GM10266 (cell line): Measurements from ENCODE around the gene GFRA4.

ENCODE experiments used
- DNase-seq: peaks from one replicate; pipeline ENCODE4 v3.0.0; 2012; ENCODE audit errors: extremely low spot score
- TF ChIP-seq, protein P1 (sequence below): IDR thresholded peaks from 2 replicates; pipeline ENCODE4 v1.5.1; 2012; ENCODE audit warnings: mild to moderate bottlenecking, low read depth; ENCODE audit not compliant: control insufficient read depth, insufficient read depth; ENCODE audit errors: missing control alignments

GFRA4 gene

DNA sequence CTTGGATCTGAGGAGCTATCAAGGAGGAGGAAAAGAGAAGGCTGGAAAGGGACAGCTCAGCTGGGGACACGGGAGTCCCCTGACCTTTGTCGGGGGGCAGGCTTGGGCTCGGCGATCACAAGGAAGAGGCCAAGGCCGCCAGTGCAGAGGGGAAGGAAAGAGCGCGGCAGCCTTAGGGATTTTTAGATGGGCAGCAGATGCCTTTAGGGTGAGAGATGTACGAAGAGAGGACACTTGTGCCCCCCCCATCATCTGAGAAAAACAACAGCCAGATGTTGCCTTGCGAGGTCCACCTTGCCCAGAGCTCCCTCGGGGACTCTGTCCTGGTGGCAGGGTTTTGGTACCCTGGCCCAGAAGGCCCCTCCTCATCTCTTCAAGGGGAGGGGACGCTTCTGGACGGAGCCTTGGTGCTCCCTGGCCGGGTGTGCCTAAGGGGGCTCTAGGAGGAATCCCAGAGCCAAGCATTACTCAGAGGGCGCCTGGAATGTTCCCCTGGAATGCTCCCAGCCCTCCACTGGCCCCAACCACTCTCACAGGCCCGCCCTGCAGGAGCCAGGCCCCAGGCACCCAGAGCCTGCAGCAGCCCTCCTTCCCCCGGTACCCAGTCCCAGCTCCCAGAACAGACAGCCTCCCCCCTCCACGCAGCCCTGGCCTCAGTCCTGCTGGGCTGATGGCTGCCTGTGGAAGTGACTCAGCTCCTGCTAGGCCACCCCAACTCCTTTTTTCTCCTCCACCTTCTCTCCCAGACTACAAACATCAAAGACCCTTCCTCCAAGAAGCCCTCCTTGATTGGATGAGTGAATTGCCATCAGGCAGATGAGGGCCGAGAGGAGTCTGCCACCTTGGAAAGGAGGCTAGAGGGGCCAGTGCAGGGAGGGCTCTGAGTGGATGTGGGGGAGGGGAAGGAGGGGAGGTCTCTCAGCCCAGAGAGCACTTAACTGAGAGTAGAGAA, 16.8 kb upstream of the GFRA4 start:
- TF ChIP-seq, protein P1, sequence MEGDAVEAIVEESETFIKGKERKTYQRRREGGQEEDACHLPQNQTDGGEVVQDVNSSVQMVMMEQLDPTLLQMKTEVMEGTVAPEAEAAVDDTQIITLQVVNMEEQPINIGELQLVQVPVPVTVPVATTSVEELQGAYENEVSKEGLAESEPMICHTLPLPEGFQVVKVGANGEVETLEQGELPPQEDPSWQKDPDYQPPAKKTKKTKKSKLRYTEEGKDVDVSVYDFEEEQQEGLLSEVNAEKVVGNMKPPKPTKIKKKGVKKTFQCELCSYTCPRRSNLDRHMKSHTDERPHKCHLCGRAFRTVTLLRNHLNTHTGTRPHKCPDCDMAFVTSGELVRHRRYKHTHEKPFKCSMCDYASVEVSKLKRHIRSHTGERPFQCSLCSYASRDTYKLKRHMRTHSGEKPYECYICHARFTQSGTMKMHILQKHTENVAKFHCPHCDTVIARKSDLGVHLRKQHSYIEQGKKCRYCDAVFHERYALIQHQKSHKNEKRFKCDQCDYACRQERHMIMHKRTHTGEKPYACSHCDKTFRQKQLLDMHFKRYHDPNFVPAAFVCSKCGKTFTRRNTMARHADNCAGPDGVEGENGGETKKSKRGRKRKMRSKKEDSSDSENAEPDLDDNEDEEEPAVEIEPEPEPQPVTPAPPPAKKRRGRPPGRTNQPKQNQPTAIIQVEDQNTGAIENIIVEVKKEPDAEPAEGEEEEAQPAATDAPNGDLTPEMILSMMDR, result no peak
- DNase-seq, result no peak

DNA sequence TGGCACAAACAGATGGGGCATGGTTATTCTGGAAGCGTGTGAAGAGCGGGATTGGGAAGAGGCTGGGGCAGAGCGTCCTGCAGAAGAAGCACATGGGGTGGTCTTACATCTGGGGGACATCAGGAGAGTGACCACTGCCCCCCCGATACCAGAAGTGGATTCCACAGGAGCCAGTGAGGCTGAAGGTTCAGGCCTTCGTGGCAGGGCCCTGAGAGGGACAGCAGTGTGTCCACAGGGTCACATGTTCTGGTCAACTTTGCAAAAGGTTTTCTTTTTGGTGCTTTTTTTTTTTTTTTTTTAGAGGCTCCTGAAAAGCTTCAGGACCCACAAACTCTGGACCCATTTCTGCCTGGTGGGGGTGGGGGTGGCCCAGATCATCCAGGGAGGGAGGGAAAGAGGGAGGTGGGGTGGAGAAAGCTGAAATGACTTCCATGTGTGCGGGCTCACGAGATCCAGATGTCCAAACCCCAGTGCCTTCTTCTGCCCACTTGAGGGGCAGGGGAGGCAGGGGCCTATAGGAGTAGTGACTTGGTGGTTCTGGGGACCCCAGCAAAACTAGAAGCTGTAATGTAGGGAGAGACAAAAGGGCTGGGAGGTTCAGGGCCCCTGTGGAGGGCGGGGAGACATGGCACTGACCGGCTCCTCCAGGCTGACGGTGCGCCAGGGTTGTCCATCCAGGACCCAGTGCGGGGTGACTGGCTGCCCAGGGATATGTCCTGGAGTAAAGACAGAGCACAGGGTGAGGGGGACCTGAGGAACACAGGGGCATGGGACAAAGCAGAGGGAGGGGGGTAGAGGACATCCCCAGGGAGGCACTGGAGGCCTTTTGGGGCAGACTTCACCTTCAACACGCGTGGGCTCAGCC, 15.9 kb upstream of the GFRA4 start:
- DNase-seq, result no peak
- TF ChIP-seq, protein P1, result no peak

DNA sequence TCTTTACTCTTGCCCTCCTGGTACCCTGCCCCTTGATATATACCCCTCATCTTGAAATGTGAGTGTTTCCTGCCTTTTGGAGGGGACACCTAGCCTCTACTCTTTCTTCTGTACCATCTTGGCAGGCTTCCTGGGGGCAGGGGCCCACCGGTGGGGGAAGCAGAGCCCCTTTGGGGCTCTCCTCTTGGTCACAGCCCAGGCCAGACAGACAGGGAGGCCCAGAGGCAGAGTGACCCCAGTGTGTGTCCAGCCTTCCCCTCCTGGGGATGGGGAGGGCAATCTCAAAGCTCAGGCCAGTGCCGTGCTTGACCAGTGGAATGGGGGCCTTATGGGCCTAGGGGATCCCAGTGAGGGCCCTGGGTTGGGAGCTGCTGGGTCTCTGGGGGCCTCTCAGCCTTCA, 15.0 kb upstream of the GFRA4 start:
- DNase-seq, result no peak
- TF ChIP-seq, protein P1, result no peak

GRCh38 chr20:3677733-3678132, 14.5 kb upstream of the GFRA4 start:
- no peak for DNase-seq
- TF ChIP-seq, protein P1, result no peak

GRCh38 chr20:3674995-3675900, 12.0 kb upstream of the GFRA4 start:
- DNase-seq, result no peak
- TF ChIP-seq, protein P1, result no peak

GRCh38 chr20:3674447-3674846, 11.2 kb upstream of the GFRA4 start:
- no peak for DNase-seq
- TF ChIP-seq, protein P1, result no peak
